T-helper 9 cell (primary cell): ENCODE data around the gene CCBE1.
"Not testable (repeated sequence)": the region's sequence is repeated elsewhere in the genome, so short reads cannot be mapped to it uniquely, and the experiment has no call there.

ENCODE experiments used
- DNase-seq: peaks from one replicate; pipeline ENCODE4 v3.0.0-alpha.2; 2020

Gene CCBE1

GRCh38 chr18:59520562-59521355, 176.5 kb downstream of the CCBE1 start:
- no peak for DNase-seq

GRCh38 chr18:59518705-59519104, 178.5 kb downstream of the CCBE1 start:
- DNase-seq, result no peak

- no peak for DNase-seq
Measured at GRCh38 chr18:59517446-59518165, 179.6 kb downstream of the CCBE1 start.

GRCh38 chr18:59516356-59517155, 180.7 kb downstream of the CCBE1 start:
- DNase-seq, result no peak

- not testable (repeated sequence) for DNase-seq
Measured at GRCh38 chr18:59515956-59516355, 181.3 kb downstream of the CCBE1 start.

GRCh38 chr18:59515147-59515546, 182.1 kb downstream of the CCBE1 start:
- no peak for DNase-seq

GRCh38 chr18:59514203-59514602, 183.0 kb downstream of the CCBE1 start:
- no peak for DNase-seq

- DNase-seq, result no peak
Measured at GRCh38 chr18:59512025-59512755, 185.0 kb downstream of the CCBE1 start.

- no peak for DNase-seq
Measured at GRCh38 chr18:59509481-59510442, 187.5 kb downstream of the CCBE1 start.

- DNase-seq, result no peak
Measured at GRCh38 chr18:59505356-59505755, 191.9 kb downstream of the CCBE1 start.

GRCh38 chr18:59502274-59503175, 194.7 kb downstream of the CCBE1 start:
- no peak for DNase-seq

GRCh38 chr18:59501920-59502273, 195.3 kb downstream of the CCBE1 start:
- no peak for DNase-seq

- DNase-seq, result no peak
Measured at GRCh38 chr18:59500765-59501164, 196.5 kb downstream of the CCBE1 start.

GRCh38 chr18:59498506-59499086, 198.6 kb downstream of the CCBE1 start:
- no peak for DNase-seq

GRCh38 chr18:59492756-59493421, 204.3 kb downstream of the CCBE1 start:
- DNase-seq, result no peak

GRCh38 chr18:59488899-59489298, 208.3 kb downstream of the CCBE1 start:
- DNase-seq, result no peak

GRCh38 chr18:59485382-59485781, 211.8 kb downstream of the CCBE1 start:
- no peak for DNase-seq

GRCh38 chr18:59484561-59485328, 212.5 kb downstream of the CCBE1 start:
- no peak for DNase-seq

GRCh38 chr18:59484131-59484530, 213.1 kb downstream of the CCBE1 start:
- DNase-seq, result no peak
